Neural crest cell (in vitro differentiated cells): Measurements from ENCODE around the gene FCRLB. TPM values are rescaled to one million over a fixed set of nuclear protein-coding genes. Genes with fewer than 3 reads are reported as not detected.

Experiments used
- DNase-seq: peaks from one replicate; pipeline ENCODE4 v3.0.0; 2021; ENCODE audit warnings: low read depth, mixed read lengths, low spot score
- H3K27ac Mint-ChIP-seq: one replicate; pipeline ENCODE4 v1.8.0; 2021; ENCODE audit warnings: mild to moderate bottlenecking, mixed read lengths; ENCODE audit not compliant: unreplicated experiment
- H3K27me3 Mint-ChIP-seq: 2 replicates; pipeline ENCODE4 v1.8.0; 2021; ENCODE audit warnings: low read depth, mild to moderate bottlenecking, mixed read lengths
- H3K36me3 Mint-ChIP-seq: 2 replicates; pipeline ENCODE4 v1.8.0; 2021; ENCODE audit warnings: low read depth, mild to moderate bottlenecking, mixed read lengths
- H3K4me1 Mint-ChIP-seq: 2 replicates; pipeline ENCODE4 v1.8.0; 2021; ENCODE audit warnings: mixed read lengths
- H3K4me3 Mint-ChIP-seq: one replicate; pipeline ENCODE4 v1.8.0; 2021; ENCODE audit warnings: mild to moderate bottlenecking, mixed read lengths
- H3K9me3 Mint-ChIP-seq: 2 replicates; pipeline ENCODE4 v1.8.0; 2021; ENCODE audit warnings: mixed read lengths
- CTCF ChIP-seq: fragments of 200-600 bp; sonication (generic); conservative IDR thresholded peaks from 2 replicates; pipeline ENCODE4 v1.5.0; 2021; ENCODE audit warnings: antibody characterized with exemption, mild to moderate bottlenecking
- total RNA-seq: library from RNA; stranded (reverse); gene quantifications from 2 replicates; pipeline ENCODE4 v1.2.1, GENCODE V29; 2021

The FCRLB gene
- total RNA-seq, 1 donor from 2014 or later: 0.40 TPM

- Mint-ChIP-seq H3K4me1 (peaks cover 8% of the 10 kb centered on the region), H3K4me3 (peak overlapping the region; percentile 98), H3K27me3 (peaks cover 76% of the 10 kb centered on the region), H3K9me3 (no peaks in the 10 kb centered on the region), H3K27ac (no peak overlapping the region), H3K36me3 (no peaks in the 10 kb centered on the region)
- DNase-seq: peak; percentile 78
- TF ChIP-seq CTCF: no peak
Measured at GRCh38 chr1:161726473-161727255, 5.3 kb downstream of the FCRLB start.

GRCh38 chr1:161727256-161727924 is 6.0 kb downstream of the FCRLB start:
- peaks cover 8% of the 10 kb centered on the region for H3K4me1 Mint-ChIP-seq
- no peak for DNase-seq
- no peaks in the 10 kb centered on the region for H3K36me3 Mint-ChIP-seq

GRCh38 chr1:161728376-161729226 is 7.3 kb downstream of the FCRLB start:
- H3K4me3 Mint-ChIP-seq: peak overlapping the region; percentile 98
- no peak overlapping the region for H3K27ac Mint-ChIP-seq
- no peak for TF ChIP-seq CTCF
- peaks cover 8% of the 10 kb centered on the region for H3K4me1 Mint-ChIP-seq
- peaks cover 71% of the 10 kb centered on the region for H3K27me3 Mint-ChIP-seq
- no peaks in the 10 kb centered on the region for H3K36me3 Mint-ChIP-seq
- DNase-seq: no peak
- H3K9me3 Mint-ChIP-seq: no peaks in the 10 kb centered on the region

More at GRCh38 chr1:161727256-161727924, 6.0 kb downstream of the FCRLB start:
- peaks cover 74% of the 10 kb centered on the region for H3K27me3 Mint-ChIP-seq
- peak overlapping the region; percentile 98 for H3K4me3 Mint-ChIP-seq
- H3K9me3 Mint-ChIP-seq: no peaks in the 10 kb centered on the region
- no peak for TF ChIP-seq CTCF
- no peak overlapping the region for H3K27ac Mint-ChIP-seq

- H3K9me3 Mint-ChIP-seq: no peaks in the 10 kb centered on the region
- no peaks in the 10 kb centered on the region for H3K36me3 Mint-ChIP-seq
- H3K4me3 Mint-ChIP-seq: peak overlapping the region; percentile 55
- DNase-seq: no peak
- H3K27me3 Mint-ChIP-seq: peaks cover 71% of the 10 kb centered on the region
- peaks cover 8% of the 10 kb centered on the region for H3K4me1 Mint-ChIP-seq
- no peak overlapping the region for H3K27ac Mint-ChIP-seq
- no peak for TF ChIP-seq CTCF
Measured at GRCh38 chr1:161730050-161730564, 8.8 kb downstream of the FCRLB start.

GRCh38 chr1:161731241-161731640 is 9.9 kb downstream of the FCRLB start:
- TF ChIP-seq CTCF: no peak
- H3K4me1 Mint-ChIP-seq: peaks cover under 1% of the 10 kb centered on the region
- H3K27ac Mint-ChIP-seq: no peak overlapping the region
- H3K9me3 Mint-ChIP-seq: no peaks in the 10 kb centered on the region
- H3K36me3 Mint-ChIP-seq: no peaks in the 10 kb centered on the region
- no peak for DNase-seq
- H3K4me3 Mint-ChIP-seq: peak overlapping the region; percentile 13
- H3K27me3 Mint-ChIP-seq: peaks cover 71% of the 10 kb centered on the region
